Stimulated activated CD8-positive, alpha-beta memory T cell treated with anti-CD3 and anti-CD28 coated beads, Interleukin-12 subunit alpha, Interleukin-12 subunit beta, amount 100 ng/mL, for 24 hours (primary cell): ENCODE data around the gene MYH9.

ENCODE experiments used
- DNase-seq: peaks from one replicate; pipeline ENCODE4 v3.0.0-alpha.2; 2020; ENCODE audit errors: extremely low read depth

Gene MYH9

GRCh38 chr22:36331306-36331911 is 56.4 kb downstream of the MYH9 start:
- DNase-seq = no peak

DNA sequence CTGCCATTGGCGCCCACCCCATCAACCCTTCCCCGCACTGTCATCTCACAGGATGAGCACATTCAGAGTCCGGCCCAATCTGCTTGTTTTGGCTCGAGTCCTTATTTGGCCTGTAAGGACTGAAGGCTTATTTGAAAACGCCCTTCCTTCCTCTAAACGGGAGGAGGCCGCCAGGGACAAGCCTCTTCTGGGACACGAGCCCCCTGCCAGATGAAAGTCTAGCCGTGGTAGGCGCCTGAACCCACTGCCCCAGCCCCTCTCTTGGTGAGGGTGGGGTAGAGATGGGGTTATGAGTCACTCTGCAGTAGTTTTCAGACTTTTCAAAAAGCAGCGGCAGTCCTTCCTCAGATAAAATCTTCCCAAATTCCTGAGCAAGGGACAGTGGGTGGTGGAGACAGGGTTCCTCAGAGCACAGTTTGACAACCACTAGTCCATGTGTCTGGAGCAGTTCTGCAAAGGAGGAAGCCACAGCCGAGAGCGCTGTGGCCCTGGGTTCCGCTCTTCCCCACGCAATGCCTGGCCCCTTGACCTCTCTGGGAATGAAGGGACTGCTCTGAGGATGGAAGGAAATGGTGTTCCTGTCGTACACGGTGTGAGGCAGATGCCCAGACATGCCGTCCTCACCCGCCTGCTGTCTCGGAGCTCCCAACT is 57.0 kb downstream of the MYH9 start:
- DNase-seq = no peak

DNA sequence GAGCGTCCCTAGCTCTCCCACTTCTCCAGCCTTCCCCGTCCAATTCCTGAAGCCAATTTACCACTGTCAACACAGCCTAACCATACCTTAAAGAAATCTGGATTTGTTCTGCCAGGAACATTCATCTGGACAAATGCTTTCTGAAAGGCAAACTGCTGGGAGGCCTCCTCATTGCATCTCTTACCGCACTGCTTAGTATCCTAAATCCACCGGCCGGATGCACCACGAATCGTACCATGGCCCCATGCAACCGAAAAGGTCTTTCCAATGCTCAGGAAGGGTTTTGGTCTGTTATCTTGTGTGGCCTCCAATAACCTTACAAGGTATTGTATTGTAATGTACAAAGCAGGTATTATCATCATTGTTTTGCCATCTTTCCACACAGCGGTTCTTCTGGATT is 57.6 kb downstream of the MYH9 start:
- no peak for DNase-seq

GRCh38 chr22:36329254-36330078 is 58.3 kb downstream of the MYH9 start:
- DNase-seq = no peak

- no peak for DNase-seq
These were observed 59.0 kb downstream of the MYH9 start for GRCh38 chr22:36328635-36329253.

DNA sequence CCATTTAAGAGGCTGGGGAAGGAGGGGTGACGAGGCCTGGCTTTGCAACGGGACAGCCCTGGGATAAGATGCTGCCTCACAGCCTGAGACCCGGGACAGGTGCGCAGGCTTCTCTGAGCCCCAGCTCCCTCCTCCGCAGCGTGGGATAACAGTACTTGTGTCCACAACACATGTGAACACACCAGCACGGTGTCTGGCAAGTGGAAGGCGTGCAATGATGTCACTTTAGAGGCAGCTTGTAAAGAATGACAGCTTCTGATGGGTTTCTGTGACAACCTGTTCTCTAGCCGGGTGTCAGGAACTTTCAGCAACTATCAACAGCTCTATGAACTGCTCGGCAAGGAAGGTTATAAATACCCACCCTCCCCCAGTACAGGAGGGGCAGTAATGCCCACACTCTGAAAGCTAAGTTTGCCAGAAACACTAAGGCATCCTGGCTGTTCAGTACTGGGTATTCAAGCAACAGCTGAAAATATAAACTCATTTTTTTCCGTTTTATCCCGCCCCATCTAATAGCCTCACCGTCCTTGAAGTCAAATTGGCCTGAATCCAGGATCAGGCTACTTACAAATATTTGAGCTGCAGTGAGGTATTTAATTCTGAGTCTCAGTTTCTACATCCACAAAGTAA is 59.7 kb downstream of the MYH9 start:
- DNase-seq = no peak

DNA sequence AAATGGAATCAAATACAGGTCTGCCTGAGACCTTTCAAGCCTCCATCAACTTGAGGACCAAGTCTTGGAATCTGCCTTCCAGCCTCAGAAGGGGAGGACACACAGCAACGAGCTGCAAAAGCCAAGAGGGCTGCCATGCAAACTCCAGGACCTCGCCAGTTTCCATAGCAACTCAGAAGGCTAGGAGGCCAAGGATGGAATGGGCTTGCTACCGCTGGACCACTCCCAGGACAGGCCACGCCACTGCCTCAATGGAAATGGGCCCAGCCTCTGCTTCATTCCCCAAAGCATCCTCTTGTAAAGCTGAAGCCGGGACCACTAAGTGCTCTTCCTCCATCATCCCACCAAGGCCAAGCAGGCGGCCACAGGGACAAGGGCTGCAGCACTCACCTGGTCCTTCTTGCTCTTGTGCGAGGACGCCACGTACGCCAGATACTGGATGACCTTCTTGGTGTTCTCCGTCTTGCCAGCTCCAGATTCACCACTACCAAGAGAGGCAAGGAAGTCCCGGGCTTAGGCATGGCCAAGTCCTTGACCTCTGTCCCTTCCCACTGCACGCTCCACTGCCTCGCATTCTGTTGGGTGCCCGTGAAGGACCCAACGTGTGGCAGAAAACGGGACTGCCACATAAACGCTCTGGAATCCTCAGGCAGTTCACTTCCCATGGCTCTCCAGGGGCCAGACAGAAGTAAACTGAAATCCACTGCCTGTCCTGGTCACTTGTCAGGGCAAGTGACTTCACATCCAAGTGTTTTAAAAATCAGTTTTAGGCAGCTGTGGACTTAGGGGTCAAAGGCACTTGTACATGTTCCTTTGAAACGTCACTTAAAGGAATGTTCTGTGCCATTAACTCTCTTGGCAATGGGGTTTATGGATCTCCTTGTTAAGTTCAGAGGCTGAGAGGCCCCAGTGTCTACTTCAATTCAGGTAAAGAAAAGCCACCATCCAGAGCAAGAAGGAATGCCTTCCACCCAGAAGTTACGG is 61.3 kb downstream of the MYH9 start:
- DNase-seq = no peak

DNA sequence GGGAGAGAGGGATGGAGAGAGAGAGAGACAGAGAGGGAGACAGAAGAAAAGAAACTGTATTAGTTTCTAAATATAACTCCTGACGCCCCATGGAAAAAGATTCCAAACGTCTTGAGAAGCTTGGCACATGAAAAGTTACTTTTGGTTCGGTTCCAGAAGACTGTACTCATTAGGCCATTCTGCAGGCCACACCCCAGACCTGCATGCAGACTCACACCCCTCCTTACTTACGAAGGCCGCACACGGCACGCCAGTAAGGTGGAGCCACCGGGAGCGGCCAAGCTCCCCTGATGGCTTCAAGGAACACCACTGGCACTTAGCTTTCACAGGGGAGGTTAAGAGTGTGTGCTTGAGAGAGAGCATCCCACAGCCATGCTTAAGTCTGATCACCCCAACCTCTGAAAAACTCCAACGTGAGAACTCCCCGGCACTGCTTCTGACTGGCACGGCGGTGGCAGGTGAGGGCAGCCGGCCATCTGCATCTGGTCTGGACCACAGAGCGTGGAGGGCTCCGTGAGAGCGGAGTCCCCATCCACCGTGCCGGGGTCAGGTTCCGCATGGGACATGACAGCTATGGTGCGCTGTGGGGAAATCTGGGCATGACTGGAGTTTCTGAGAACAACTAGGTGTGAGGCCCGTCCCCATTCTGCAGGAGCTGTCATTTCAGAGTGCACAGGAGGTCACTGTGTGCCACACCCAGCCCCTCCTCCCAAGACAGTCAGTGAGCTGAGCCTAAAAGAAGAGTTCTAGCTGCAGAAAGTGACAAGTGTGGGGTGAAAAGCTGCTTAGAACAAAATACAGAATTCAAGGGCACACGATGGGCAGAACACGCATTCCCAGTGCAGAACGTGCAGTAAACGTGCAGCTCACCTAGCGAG is 62.4 kb downstream of the MYH9 start:
- no peak for DNase-seq

DNA sequence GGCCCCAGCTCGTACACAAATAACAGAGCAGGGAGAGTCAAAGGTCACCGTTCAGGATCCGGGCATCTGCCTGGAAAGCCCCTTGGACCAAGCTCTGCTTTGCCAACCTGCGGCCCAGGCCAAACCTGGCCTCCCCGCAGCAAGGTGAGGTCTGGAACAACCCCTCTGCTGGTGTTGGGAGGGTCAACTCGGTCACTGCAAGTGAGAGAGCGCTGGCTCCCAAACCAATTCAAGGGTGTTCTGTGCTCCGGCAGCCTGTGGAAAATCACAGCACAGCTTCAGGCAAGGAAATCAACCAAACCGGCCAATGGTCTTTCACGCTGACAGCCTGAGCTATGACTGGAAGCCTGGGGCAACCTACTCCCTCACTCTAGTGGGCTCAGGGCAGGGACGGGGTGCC is 63.4 kb downstream of the MYH9 start:
- no peak for DNase-seq

DNA sequence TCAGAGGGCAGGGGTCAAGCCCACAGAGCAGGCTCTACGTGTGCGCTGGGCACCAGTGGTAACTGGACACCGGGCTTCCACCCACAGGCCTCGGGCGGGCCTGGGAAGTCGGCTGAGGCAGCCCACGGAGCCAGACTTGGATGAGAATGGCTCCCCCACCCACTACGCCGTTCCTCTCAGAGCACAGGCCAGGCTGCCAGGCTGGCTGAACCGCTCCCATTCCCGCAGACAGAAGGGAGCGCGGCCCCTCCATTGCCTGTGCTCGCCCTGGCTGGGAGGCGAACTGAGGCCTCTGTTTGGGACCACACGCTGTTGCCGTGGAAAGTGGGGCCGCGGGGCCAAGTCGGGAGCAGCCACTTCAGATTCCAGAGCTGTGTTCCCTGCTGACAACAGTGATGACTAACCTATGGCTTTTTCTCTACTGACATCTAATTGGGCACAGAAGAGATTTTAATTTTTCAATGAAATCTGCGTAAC is 63.9 kb downstream of the MYH9 start:
- DNase-seq = no peak

GRCh38 chr22:36323182-36323854 is 64.4 kb downstream of the MYH9 start:
- DNase-seq = no peak

DNA sequence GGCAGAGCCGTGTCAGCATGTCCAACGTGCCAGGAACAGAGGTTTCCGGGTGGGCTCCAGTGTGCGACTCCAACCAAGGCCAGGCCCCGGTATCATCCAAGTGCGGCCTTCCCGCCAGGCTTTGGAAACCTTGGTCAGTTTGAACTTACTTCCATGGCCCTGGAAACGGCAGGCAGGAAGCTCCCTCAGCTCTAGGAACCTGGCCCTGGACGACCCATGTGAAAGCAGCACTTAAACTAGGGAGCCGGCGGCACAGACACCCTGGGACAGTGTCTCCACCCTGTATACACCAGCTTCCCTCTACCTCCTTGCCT is 65.2 kb downstream of the MYH9 start:
- DNase-seq = no peak

GRCh38 chr22:36321797-36322601 is 65.8 kb downstream of the MYH9 start:
- no peak for DNase-seq

- no peak for DNase-seq
These were observed 67.2 kb downstream of the MYH9 start for GRCh38 chr22:36320553-36320952.

DNA sequence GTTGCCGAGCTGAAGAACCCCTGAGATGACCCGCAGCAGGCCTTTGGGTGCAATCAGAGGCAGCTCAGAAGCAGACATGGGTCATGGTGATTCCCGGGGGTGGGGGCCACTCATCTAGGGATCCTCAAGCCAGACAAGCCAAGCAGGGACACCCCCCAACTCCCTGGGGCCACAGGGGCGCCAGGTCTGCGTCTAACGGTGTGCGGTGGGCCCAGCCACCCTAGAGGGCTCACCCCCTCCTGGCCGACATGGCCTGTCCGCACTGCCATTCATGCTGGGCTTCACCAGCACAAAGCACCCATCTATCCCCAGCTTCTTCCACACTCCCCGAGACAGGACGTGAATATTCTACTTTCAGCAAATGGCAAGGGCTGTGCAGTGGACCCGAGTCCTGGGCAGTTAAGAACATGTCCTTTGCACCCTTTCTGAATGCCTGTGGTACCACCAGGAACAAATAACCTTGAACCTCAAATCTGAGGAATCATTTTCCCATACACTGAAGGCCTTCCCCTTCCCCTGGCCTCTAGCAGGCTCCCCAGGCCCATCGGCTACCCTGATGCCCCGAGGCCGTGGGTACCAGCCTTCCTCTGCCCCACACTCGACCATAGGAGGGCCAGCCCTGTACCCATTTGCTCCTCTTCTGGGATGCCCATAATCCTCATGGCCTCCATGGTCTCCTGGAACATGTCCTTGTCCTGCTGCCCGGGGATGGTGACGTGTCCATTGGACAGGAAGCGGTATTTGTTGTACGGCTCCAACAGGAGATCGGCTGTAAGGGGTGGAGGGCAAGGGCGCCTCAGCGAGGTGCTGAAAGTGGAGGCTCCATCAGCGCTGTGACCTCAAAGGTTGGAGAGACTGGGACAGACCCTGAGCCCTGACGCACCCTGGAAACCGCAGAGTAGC is 67.9 kb downstream of the MYH9 start:
- DNase-seq = no peak

DNA sequence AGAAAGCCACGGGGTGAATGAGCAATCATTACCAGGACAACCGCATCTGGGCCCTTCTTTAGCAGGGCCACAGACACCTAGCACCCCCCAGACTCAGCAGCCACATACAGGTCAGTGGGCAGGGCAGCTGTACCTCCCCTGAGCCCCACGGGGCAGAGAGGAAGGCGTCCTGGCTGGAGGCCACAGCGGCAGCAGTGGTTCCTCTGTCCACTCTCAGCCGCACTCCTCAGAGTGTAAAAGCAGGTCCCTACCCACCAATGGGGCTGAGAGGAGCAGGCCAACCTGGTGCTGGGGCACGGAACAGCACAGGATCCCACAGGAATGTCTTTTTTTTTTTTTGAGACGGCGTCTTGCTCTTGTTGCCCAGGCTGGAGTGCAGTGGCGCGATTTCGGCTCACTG is 69.3 kb downstream of the MYH9 start:
- no peak for DNase-seq

DNA sequence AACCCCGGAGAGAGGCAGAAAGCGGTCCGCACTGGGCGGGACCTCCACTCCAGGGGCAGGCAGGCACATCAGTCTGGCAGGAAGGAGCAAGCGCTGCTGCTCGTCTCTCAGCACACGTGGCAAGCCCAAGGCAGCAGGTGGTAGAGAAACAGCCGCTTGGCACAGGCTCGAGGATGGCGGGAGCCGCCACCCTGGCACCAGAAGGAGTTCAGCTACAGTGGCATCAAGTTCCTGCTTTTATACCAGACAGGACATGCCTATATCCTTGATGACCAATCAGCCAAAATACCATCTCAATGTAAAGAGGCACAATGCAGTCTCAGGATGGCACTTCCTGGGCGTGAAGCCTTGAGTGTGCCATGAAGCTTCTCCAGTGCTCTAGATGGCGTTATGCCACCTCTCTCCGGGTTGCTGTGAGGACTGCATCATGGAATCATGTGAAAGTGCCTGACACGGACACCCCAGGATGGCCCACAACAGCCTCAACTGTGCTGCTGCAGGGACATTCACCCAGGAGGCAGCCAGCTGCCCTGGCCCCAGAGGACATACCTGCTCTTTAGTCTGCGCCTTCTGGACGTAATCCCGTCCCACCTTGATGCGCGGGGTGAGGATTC is 70.0 kb downstream of the MYH9 start:
- DNase-seq = no peak
